ENCODE measurements around the gene EI24.

EI24 gene

DNA sequence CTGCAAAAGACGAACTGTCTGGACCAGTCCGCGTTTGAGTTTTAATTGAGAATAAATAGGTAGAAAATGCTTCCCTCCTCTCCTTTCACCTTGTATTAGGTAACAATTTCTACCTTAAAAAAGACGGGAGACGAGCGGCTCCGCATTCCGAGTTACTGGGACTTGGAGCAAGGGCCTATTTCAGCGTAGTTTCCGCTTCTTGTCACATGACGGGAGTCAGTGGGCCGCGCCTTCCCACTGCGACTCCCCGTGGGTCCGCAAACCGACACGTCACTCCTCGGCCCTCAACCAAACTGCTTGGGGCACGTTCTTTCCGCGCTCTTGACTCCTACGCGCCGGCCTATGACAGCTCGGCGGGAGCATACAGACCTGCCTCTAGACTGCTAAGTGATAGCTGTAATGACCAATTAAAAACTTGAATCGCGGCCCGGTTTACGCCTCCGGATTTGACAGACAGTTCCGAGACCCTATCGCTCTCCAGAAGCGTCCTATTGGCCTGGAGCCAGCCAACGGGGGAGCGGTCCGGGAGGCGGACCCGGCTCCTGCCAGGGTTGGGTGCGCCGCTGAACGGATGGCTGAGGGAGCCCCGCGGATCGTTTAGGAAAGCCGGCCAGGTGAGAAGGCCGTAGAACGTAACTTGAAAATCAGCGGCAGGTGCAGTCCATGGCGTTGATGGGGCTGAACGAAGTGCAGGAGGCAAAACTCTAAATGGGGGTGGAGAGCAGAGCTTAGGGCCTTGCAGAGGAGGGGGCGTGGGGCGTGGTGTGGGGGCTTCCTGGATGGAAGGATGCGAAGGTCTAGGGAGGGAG is 23.2 kb downstream of the EI24 start, which contains the start of gene STT3A:
Gene STT3A (plus strand): TSS at position 548 of the 809 bp plus-strand sequence. CDS start 3,064 bp downstream, outside the sequence.
- peak; percentile 98 for DNase-seq
- peak within 1 kb of the TSS; percentile 93 for H3K4me3 Mint-ChIP-seq
- H3K27me3 Mint-ChIP-seq = no peaks in the 10 kb centered on the region
- H3K4me1 Mint-ChIP-seq = peaks cover 48% of the 10 kb centered on the region
- CTCF ChIA-PET = interaction anchor here (1.0 to 1.4 kb wide), 2 partner anchors 22 to 33 kb away, joined by 4 read pairs; partner anchors contain the start of gene CHEK1
- H3K36me3 Mint-ChIP-seq = peaks cover 22% of the 10 kb centered on the region
- peak within 1 kb of the TSS; percentile 95 for H3K27ac Mint-ChIP-seq
- no peaks in the 10 kb centered on the region for H3K9me3 Mint-ChIP-seq

GRCh38 chr11:125593114-125593820 is 24.0 kb downstream of the EI24 start:
- H3K36me3 Mint-ChIP-seq = peaks cover 24% of the 10 kb centered on the region
- no peak for DNase-seq
- no peaks in the 10 kb centered on the region for H3K9me3 Mint-ChIP-seq
- H3K4me3 Mint-ChIP-seq = peak overlapping the region; percentile 93
- H3K27me3 Mint-ChIP-seq = no peaks in the 10 kb centered on the region
- CTCF ChIA-PET = interaction anchor here (1.0 to 1.4 kb wide), 2 partner anchors 23 to 32 kb away, joined by 4 read pairs; partner anchors contain the start of gene CHEK1
- peaks cover 48% of the 10 kb centered on the region for H3K4me1 Mint-ChIP-seq
- peak overlapping the region; percentile 95 for H3K27ac Mint-ChIP-seq

- Mint-ChIP-seq H3K4me1 (peaks cover 46% of the 10 kb centered on the region), H3K27ac (peak overlapping the region; percentile 4), H3K27me3 (no peaks in the 10 kb centered on the region), H3K36me3 (peaks cover 29% of the 10 kb centered on the region), H3K9me3 (no peaks in the 10 kb centered on the region), H3K4me3 (peak overlapping the region; percentile 12)
- CTCF ChIA-PET = no interaction called here
- DNase-seq = no peak
These were observed 25.7 kb downstream of the EI24 start for GRCh38 chr11:125594958-125595357.

DNA sequence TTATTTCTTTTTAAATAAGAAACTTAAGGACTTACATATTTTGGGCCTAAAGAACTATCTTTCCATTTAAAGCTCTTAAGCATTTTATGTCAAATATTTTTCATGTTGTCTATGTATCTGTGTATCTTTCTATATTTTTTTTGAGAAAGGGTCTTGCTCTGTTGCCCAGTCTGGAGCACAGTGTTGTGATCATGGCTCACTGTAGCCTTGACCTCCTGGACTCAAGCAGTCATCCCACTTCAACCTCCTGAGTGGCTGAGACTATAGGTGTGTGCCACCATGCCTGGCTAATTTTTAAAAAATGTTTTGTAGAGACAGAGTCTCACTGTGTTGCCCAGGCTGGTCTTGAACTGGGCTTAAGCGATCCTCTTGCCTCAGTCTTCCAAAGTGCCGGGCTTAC is 31.4 kb downstream of the EI24 start:
- Mint-ChIP-seq H3K4me1 (peaks cover 10% of the 10 kb centered on the region), H3K4me3 (no peak overlapping the region), H3K27ac (no peak overlapping the region), H3K9me3 (no peaks in the 10 kb centered on the region), H3K27me3 (no peaks in the 10 kb centered on the region), H3K36me3 (peaks cover 51% of the 10 kb centered on the region)
- DNase-seq = no peak
- CTCF ChIA-PET = no interaction called here

GRCh38 chr11:125603207-125603606 is 33.9 kb downstream of the EI24 start:
- no peaks in the 10 kb centered on the region for H3K9me3 Mint-ChIP-seq
- no peak overlapping the region for H3K4me3 Mint-ChIP-seq
- peaks cover 53% of the 10 kb centered on the region for H3K36me3 Mint-ChIP-seq
- no peak for DNase-seq
- H3K27me3 Mint-ChIP-seq = no peaks in the 10 kb centered on the region
- H3K27ac Mint-ChIP-seq = no peak overlapping the region
- CTCF ChIA-PET = interaction anchor here (1.0 kb wide), 1 partner anchor 11 kb away, joined by 3 read pairs; no protein-coding TSS in a partner anchor
- H3K4me1 Mint-ChIP-seq = no peaks in the 10 kb centered on the region

DNA sequence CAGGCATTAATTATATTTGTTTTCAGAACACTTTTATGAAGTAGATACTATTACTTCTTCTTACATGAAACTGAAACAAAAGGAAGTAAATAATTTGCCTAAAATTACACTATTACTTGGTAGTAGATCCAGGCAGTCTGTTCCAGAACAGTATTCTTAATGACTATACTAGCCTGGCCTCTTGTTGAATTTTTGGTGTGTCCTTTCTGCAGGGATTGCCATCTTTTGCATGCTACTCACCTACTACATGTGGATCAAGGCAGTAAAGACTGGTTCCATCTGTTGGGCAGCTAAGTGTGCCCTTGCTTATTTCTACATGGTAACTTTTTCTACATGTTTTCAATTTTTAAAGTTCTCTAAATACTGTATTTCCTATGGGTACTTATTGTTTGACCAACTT is 36.1 kb downstream of the EI24 start:
- no peak for DNase-seq
- no peak overlapping the region for H3K27ac Mint-ChIP-seq
- H3K27me3 Mint-ChIP-seq = no peaks in the 10 kb centered on the region
- H3K36me3 Mint-ChIP-seq = peaks cover 60% of the 10 kb centered on the region
- no peaks in the 10 kb centered on the region for H3K9me3 Mint-ChIP-seq
- CTCF ChIA-PET = no interaction called here
- no peaks in the 10 kb centered on the region for H3K4me1 Mint-ChIP-seq
- H3K4me3 Mint-ChIP-seq = no peak overlapping the region

DNA sequence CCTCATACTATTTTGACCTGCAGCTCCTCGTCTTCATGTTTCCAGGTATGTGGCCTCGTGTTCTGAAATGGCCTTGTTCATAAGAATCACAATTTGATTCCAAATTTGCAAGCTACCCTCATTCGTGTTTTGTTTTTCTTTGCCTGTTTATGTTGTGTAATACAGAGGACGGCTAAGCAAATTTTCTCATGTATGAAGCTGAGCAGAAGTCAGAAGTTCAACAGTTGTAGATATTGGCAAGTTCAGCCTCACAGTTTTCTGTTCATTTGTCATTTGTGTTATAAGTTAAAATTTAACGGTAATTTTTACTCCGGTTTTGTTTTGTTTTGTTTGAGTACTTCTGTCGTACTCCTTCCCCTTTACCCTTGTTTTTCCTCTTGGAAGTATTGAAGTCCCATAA is 40.3 kb downstream of the EI24 start:
- no peaks in the 10 kb centered on the region for H3K9me3 Mint-ChIP-seq
- H3K4me3 Mint-ChIP-seq = no peak overlapping the region
- H3K4me1 Mint-ChIP-seq = no peaks in the 10 kb centered on the region
- no peak overlapping the region for H3K27ac Mint-ChIP-seq
- no peaks in the 10 kb centered on the region for H3K27me3 Mint-ChIP-seq
- DNase-seq = no peak
- CTCF ChIA-PET = interaction anchor here (1.0 kb wide), 1 partner anchor 40 kb away, joined by 3 read pairs; the partner anchor contains the start of gene EI24
- peaks cover 53% of the 10 kb centered on the region for H3K36me3 Mint-ChIP-seq

DNA sequence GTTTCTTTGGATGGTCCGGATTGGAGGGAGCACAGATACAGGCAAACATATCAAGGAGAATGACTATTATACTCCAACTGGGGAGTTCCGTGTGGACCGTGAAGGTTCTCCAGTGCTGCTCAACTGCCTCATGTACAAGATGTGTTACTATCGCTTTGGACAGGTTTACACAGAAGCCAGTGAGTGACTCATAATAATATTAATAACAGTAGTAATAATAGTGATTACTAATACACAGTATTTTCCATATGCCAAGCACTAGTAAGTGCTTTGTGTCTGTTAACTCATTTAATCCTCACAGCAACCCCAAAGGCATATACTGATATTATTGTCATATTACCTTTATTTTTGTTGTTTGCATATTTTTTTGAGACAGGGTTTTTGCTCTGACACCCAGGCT is 49.1 kb downstream of the EI24 start:
- Mint-ChIP-seq H3K4me3 (no peak overlapping the region), H3K36me3 (peaks cover 49% of the 10 kb centered on the region), H3K4me1 (no peaks in the 10 kb centered on the region), H3K9me3 (no peaks in the 10 kb centered on the region), H3K27me3 (no peaks in the 10 kb centered on the region), H3K27ac (no peak overlapping the region)
- CTCF ChIA-PET = interaction anchor here (0.6 kb wide), 1 partner anchor 36 kb away, joined by 3 read pairs; no protein-coding TSS in a partner anchor
- no peak for DNase-seq

GRCh38 chr11:125621995-125622394 is 52.7 kb downstream of the EI24 start:
- Mint-ChIP-seq H3K27me3 (no peaks in the 10 kb centered on the region), H3K9me3 (no peaks in the 10 kb centered on the region), H3K4me3 (no peak overlapping the region), H3K36me3 (peaks cover 43% of the 10 kb centered on the region), H3K27ac (peak overlapping the region; percentile 24), H3K4me1 (peaks cover 20% of the 10 kb centered on the region)
- CTCF ChIA-PET = no interaction called here
- DNase-seq = no peak

- Mint-ChIP-seq H3K27ac (no peak overlapping the region), H3K4me1 (peaks cover 30% of the 10 kb centered on the region), H3K9me3 (no peaks in the 10 kb centered on the region), H3K4me3 (no peak overlapping the region), H3K36me3 (peaks cover 51% of the 10 kb centered on the region), H3K27me3 (no peaks in the 10 kb centered on the region)
- DNase-seq = no peak
- CTCF ChIA-PET = interaction anchor here (1.3 to 1.7 kb wide), 2 partner anchors 9 to 14 kb away, joined by 3 to 4 read pairs; no protein-coding TSS in a partner anchor
These were observed 53.8 kb downstream of the EI24 start for GRCh38 chr11:125623064-125623463.

DNA sequence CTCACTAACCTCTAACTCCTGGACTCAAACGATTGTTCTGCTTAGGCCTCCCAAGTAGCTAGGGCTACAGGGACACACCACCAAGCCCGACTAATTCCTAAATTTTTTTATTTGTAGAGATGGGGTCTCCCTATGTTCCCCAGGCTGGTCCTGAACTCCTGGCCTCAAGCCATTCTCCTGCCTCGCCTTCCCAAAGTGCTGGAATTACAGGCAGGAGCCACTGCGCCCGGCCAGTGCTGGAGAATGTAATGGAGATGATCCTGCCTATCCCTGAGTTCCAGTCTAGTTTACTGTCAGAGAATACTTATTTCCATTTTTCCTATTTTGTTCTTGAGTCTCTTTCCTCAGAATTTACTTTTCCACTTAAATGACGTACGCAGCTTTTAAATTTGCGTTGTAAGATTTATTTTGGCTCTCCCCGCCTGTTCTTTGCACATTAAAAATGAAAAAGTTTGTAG is 55.5 kb downstream of the EI24 start, which contains the start of gene CHEK1:
Gene CHEK1 (plus strand): TSS at position 408 of the 458 bp plus-strand sequence. CDS start 1,606 bp downstream, outside the sequence.
- Mint-ChIP-seq H3K4me3 (peak within 1 kb of the TSS; percentile 89), H3K9me3 (no peaks in the 10 kb centered on the region), H3K4me1 (peaks cover 40% of the 10 kb centered on the region), H3K36me3 (peaks cover 44% of the 10 kb centered on the region), H3K27me3 (no peaks in the 10 kb centered on the region), H3K27ac (peak within 1 kb of the TSS; percentile 99)
- CTCF ChIA-PET = interaction anchor here (1.2 to 1.7 kb wide), 3 partner anchors 13 to 59 kb away, joined by 3 to 4 read pairs (median 4); partner anchors contain the start of gene STT3A
- DNase-seq = no peak

DNA sequence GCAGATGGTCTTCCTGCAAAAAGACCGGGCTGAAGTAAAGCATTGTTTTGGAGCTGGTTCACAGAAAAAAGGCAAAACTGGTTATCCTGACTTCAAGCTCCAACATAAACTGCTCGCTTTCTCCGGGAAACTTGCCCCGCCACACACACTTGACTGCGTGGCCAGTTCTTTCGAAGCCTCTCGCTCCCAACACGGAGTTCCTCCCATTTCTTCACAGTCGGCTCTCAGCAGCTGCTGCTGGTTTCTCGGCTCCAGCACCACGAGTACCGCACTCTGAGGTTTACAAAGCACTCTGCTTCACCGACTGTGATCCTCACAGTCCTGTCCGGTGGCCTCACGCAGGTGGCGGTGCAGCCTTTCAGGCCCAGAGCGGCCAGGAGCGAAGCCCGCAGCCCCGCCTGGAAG is 56.0 kb downstream of the EI24 start:
- no peaks in the 10 kb centered on the region for H3K27me3 Mint-ChIP-seq
- CTCF ChIA-PET = interaction anchor here (1.2 to 1.3 kb wide), 2 partner anchors 33 to 59 kb away, joined by 3 to 4 read pairs; partner anchors contain the start of gene STT3A
- peaks cover 40% of the 10 kb centered on the region for H3K4me1 Mint-ChIP-seq
- no peaks in the 10 kb centered on the region for H3K9me3 Mint-ChIP-seq
- peak overlapping the region; percentile 99 for H3K27ac Mint-ChIP-seq
- H3K4me3 Mint-ChIP-seq = peak overlapping the region; percentile 89
- DNase-seq = no peak
- H3K36me3 Mint-ChIP-seq = peaks cover 45% of the 10 kb centered on the region

- Mint-ChIP-seq H3K36me3 (peaks cover 44% of the 10 kb centered on the region), H3K9me3 (no peaks in the 10 kb centered on the region), H3K4me1 (peaks cover 41% of the 10 kb centered on the region), H3K27me3 (no peaks in the 10 kb centered on the region), H3K27ac (peak overlapping the region; percentile 99), H3K4me3 (peak overlapping the region; percentile 89)
- CTCF ChIA-PET = interaction anchor here (1.2 to 1.3 kb wide), 2 partner anchors 33 to 59 kb away, joined by 3 to 4 read pairs; partner anchors contain the start of gene STT3A
- peak; percentile 89 for DNase-seq
These were observed 56.5 kb downstream of the EI24 start for GRCh38 chr11:125625630-125626287.
